ENCODE measurements around the gene CSGALNACT2.
"Not testable (repeated sequence)": the region's sequence is repeated elsewhere in the genome, so short reads cannot be mapped to it uniquely, and the experiment has no call there.

Gene CSGALNACT2

DNA sequence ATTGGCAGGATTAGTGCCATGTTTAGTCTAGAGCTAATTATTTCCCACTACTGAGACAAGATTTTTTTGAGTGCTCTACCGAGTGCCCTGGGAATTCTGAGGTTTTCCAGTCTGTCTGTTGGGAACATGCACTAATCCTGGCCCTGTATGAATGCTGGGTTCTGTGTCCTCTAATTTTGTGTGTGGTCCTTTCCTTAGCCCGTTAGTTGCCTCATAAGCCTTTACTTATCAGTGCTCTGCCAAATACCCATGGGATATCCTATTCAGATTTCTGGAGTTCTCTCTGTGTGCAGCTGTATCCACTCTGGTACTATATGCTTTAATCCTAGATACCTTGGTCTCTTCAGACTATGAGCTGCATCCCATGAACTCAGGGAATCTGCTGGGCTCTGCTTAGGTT is 13.1 kb downstream of the CSGALNACT2 start:
- no peak for DNase-seq (ENCODE audit: low spot score)

DNA sequence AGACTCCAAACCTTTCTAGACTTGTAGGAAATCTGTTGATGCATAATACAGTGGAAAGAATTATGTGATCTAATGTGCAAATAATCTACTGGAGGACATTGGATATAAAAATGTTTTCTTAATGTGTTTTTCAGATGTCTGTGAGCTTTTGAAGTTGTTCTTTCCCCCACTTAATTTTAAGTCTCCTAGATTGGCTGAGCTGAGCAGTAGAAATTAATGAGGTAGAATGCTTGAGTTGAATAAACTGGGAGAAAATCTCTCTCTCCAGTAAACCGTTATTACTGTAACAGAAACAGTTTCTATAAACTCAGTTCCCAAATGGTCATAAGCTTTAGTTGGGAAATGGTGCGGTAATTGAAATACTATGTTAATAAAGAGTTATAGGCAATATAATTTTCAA is 15.7 kb downstream of the CSGALNACT2 start:
- no peak for DNase-seq (ENCODE audit: low spot score)

DNA sequence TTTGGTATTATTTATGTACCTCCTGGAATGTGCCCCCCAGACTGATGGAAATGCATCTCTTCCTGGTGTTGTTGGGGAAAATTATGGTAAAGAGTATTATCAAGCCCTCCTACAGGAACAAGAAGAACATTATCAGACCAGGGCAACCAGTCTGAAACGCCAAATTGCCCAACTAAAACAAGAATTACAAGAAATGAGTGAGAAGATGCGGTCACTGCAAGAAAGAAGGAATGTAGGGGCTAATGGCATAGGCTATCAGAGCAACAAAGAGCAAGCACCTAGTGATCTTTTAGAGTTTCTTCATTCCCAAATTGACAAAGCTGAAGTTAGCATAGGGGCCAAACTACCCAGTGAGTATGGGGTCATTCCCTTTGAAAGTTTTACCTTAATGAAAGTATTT is 17.0 kb downstream of the CSGALNACT2 start:
- no peak for DNase-seq (ENCODE audit: low spot score)

DNA sequence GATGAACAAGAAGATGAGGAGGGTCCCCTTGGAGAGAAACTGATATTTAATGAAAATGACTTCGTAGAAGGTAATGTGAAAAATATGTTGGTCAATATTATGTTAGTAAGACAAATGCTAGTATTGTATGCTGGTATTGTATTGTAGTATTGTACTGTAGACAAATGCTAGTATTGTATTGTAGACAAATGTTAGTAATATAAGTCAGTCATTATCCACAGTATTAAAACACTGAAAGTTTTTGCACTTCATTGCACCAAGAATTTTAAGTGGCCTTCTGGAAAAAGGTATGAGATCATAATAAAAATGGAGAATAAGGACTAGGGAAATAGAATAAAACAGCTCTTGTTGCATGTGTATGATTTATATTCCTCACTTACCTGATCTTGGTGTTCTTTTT is 17.5 kb downstream of the CSGALNACT2 start:
- no peak for DNase-seq (ENCODE audit: low spot score)

GRCh38 chr10:43156590-43157341 is 18.5 kb downstream of the CSGALNACT2 start:
- DNase-seq (ENCODE audit: low spot score) = no peak

DNA sequence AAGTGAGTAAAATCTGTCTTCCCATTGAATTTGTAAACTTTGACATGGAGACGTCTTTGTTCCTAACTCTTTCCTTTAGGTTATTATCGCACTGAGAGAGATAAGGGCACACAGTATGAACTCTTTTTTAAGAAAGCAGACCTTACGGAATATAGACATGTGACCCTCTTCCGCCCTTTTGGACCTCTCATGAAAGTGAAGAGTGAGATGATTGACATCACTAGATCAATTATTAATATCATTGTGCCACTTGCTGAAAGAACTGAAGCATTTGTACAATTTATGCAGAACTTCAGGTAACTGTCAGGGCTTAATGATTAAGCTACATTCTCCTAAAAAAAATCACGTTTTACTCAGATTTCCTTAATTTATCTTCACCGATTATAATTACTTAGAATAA is 20.4 kb downstream of the CSGALNACT2 start:
- DNase-seq (ENCODE audit: low spot score) = no peak

DNA sequence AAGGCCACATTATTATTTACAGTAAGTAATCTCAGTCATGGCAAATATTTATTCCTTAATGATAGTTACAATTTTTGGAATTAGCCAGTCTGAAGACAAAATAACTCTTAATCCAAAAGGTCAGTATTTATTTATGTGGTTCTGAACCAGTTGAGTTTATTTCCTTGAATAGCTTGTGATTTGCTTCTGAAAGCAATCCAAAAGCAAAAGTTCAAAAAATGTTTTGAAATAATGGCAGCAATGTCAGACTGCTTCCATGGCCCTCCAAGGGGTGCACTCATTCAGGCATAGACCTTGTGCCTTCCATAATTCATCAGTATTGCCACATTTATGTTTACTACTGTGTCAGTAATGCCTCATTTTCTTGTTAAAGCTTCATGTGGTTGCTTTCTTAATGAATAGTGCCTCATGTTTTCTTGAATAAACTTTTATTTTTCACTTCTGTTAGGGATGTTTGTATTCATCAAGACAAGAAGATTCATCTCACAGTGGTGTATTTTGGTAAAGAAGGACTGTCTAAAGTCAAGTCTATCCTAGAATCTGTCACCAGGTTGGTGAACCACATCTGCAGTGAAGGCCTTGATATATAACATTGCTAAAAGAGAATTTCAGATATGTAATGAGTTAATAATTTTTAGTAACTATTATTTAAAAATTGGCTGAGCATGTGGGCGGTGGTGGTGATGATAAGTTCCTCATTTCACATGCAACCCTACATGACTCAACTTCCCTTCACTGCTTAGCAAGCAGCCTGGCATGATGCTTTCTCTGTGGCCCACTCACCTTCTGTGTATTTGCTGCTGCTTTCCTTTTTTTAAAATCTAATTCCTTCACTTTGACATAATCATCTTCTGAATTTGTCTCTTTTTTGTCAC is 22.0 kb downstream of the CSGALNACT2 start:
- no peak for DNase-seq (ENCODE audit: low spot score)

GRCh38 chr10:43160921-43161255 is 22.6 kb downstream of the CSGALNACT2 start:
- no peak for DNase-seq (ENCODE audit: low spot score)

GRCh38 chr10:43162604-43163003 is 24.4 kb downstream of the CSGALNACT2 start:
- DNase-seq (ENCODE audit: low spot score) = no peak

DNA sequence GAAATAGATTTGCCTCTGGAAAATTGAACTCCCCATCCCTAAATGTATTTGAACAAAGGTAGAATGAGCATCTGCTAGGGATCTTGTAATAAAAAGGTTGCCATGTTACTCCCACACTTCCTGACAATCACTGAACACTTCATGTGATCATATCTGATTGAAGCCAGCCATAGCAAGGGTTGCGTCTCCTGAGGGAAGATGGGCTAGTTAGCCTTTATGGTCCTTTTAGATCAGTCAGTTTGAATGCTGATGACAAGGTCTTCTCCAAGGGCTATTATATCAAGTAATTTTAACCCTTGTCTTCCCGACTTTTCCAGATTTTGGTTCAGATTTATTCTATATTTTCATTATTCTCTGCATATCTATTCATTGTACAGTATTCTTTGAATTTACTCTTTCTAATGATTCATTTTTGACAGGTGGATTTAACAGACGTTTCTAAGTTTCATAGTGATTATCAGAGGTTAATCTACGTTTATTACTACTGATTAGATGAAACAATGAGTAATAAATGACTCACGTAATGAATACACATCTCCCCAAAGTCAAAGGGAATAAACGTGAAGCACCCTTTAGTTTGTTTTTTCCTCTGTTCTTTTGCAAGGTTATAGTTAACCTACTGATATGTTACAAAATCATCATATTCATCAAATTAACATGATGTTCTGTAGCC is 28.1 kb downstream of the CSGALNACT2 start:
- DNase-seq (ENCODE audit: low spot score) = no peak

- DNase-seq (ENCODE audit: low spot score) = no peak
Observed at GRCh38 chr10:43166880-43167497, 28.7 kb downstream of the CSGALNACT2 start.

GRCh38 chr10:43167498-43167889 is 29.2 kb downstream of the CSGALNACT2 start:
- no peak for DNase-seq (ENCODE audit: low spot score)

GRCh38 chr10:43170491-43170890 is 32.2 kb downstream of the CSGALNACT2 start:
- no peak for DNase-seq (ENCODE audit: low spot score)

GRCh38 chr10:43172645-43173044 is 34.4 kb downstream of the CSGALNACT2 start:
- no peak for DNase-seq (ENCODE audit: low spot score)

DNA sequence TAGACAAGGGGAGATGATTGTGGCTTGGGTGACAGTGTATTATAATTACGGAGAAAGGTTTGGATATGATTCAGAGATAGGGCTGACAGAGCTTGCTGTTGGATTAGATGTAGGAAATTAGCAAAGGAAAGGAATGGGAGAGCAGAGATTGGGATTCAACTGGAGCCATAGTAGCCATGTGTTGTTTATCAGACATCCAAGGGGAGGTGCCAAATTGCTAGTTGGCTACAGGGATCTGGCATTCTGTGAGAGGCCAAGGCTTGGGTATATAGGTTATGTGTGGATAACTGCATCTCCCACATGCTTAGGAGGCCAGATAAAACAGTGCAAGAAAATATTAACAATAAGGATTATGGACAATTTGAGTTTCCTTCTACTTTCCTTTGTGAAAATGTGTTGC is 34.9 kb downstream of the CSGALNACT2 start:
- DNase-seq (ENCODE audit: low spot score) = no peak

DNA sequence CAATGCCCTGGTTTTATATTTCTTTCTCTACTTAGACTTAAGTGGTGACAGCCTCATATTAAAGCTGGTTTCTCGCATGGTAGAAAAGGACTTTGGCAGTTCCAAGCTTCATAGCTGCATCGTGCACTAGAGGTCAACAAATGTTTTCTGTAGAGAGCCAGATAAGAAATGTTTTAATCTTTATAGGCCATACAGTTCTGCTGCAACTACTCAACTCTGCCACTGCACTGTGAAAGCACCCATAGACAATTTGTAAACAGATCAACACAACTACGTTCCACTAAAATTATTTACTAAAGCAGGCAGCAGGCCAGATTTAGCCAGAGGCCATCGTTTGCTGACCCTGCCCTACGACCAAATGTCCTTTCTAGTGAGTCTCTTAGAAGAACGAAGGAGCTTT is 36.7 kb downstream of the CSGALNACT2 start:
- no peak for DNase-seq (ENCODE audit: low spot score)

GRCh38 chr10:43176271-43176670 is 38.0 kb downstream of the CSGALNACT2 start:
- no peak for DNase-seq (ENCODE audit: low spot score)

GRCh38 chr10:43177595-43177994 is 39.4 kb downstream of the CSGALNACT2 start:
- no peak for DNase-seq (ENCODE audit: low spot score)

DNA sequence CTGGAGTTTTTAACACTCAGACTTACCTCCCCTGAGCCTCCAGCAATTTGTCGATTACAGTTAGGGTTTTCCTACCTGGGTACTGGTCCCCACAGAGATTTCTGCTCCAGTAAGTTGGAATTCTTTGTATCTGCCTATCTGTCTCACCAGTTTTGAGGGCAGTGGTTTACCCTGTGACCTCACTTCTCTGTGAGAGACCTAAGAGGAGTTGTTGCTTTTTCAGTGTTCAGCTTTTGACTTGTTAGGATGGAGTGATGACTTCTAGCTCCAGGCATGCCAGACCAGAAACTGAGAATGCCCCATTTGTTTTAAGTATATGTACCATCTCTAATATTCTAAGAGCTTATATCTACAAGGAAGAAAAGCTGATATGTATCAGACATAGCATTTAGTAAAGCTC is 42.9 kb downstream of the CSGALNACT2 start:
- no peak for DNase-seq (ENCODE audit: low spot score)

DNA sequence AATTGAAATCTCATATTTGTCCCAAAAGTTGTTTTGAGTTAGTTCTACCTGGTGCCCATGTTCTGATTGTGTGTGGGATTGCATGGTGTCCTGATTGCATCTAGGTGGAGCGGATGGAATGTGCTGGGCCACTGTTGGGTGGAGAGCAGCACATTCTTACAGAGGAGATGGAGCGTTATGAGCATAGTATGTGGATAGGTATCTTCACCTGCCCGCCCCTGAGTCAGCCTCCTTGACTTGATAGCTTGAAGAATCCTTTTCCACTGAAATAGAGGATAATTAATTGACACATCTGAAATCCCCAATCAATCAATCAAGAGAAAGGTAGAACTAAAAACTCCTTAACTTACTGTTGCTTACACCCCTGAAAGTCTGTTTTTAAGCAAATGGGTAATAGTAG is 45.5 kb downstream of the CSGALNACT2 start:
- not testable (repeated sequence) for DNase-seq (ENCODE audit: low spot score)

DNA sequence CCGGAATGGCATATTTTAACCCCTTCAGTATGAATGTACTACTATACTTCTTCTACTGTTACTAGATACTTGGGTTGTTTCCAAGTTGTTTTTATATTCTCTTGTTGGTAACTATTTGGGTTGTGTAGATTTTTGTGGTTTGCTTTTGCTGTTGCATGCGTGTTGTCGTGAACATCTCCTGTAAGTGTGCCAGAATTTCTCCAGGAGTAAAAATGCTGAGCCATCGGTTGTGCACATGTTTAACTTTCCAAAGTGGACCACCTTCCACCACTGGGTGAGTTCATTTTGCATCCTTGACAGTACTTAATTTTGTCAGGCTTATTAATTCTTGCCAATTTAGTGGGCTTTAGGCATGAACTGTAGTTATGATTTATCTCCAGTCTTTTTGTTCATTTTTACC is 47.9 kb downstream of the CSGALNACT2 start:
- no peak for DNase-seq (ENCODE audit: low spot score)

DNA sequence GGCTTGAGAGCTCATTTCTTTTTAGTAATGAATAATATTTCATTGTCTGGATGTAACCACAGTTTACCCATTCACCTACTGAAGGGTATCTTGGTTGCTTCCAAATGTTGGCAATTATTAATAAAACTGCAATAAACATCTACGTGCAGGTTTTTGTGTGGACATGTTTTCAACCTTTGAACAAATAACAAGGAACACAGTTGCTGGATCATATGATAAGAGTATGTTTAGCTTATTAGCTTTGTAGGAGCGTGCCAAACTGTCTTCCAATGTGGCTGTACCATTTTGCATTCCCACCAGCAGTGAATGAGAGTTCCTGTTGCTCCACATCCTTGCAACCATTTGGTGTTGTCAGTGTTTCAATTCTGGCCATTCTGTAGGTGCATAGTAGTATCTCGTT is 49.0 kb downstream of the CSGALNACT2 start:
- no peak for DNase-seq (ENCODE audit: low spot score)

- DNase-seq (ENCODE audit: low spot score) = no peak
Observed at GRCh38 chr10:43188702-43189101, 50.5 kb downstream of the CSGALNACT2 start.

Measured in left forelimb (tissue), 1 donor.